Measurements from ENCODE around the gene ANTXR2. TPM values are rescaled to one million over a fixed set of nuclear protein-coding genes. Genes with fewer than 3 reads are reported as not detected.

The ANTXR2 gene
- total and polyA plus RNA-seq, 2 donors (not counting 3 experiments of a cell fraction or from before 2014, with no cell fraction given) = 6.6 to 64.6 TPM

DNA sequence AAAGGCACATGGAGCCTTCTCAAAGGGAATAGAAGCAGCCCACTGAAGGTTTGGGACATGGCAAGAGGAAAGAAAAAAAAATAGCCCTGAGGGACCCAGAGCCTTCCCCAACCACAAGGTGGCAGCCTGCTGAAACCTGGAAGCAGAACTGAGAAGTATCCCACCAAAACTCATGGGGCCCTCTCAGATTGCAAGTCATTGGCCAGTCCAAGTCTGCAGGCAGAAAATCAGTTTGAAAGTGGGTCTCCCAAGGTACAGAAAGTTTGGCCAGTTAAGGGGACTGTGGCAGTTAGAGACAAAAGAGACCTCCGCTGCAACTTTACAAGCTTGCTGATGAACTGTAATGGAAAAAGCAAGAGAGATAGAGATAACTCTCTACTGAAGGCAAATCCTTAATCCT is 155.8 kb downstream of the ANTXR2 start:
- Histone ChIP-seq H3K4me1 (ENCODE audit: control insufficient read depth, extremely low read depth, insufficient read depth, low read length) (no peaks in the 10 kb centered on the region), H3K36me3 (ENCODE audit: control insufficient read depth in 2 of 2, extremely low read depth in 1 of 2, insufficient read depth in 2 of 2, low read length in 2 of 2) (no peaks in the 10 kb centered on the region), H3K79me2 (ENCODE audit: control insufficient read depth, insufficient read depth, low read length) (no peaks in the 10 kb centered on the region), H2AFZ (ENCODE audit: low read depth, low read length) (no peak overlapping the region), H3K9me1 (replicated peaks; ENCODE audit: control insufficient read depth, extremely low read depth, insufficient read depth, low read length) (no peaks in the 10 kb centered on the region), H3K4me3 (replicated peaks in 1 of 3; ENCODE audit: insufficient read depth in 1 of 3, low read depth in 1 of 3, low read length in 3 of 3) (no peak overlapping the region), H3K27ac (ENCODE audit: insufficient read depth, low read depth, low read length) (no peak overlapping the region), H3K9ac (replicated peaks; ENCODE audit: extremely low read depth, insufficient read depth, low read length) (no peak overlapping the region), H3K4me2 (ENCODE audit: insufficient read depth, low read length) (no peak overlapping the region), H3K27me3 (ENCODE audit: control insufficient read depth in 2 of 2, insufficient read depth in 2 of 2, low read length in 2 of 2) (no peaks in the 10 kb centered on the region), H4K20me1 (replicated peaks; ENCODE audit: control insufficient read depth, extremely low read depth, insufficient read depth, low read length) (no peaks in the 10 kb centered on the region), H3K9me3 (replicated peaks; ENCODE audit: control insufficient read depth, insufficient read depth, low read length) (no peaks in the 10 kb centered on the region)
- dilution Hi-C loops (cut with MboI; ENCODE audit: extremely low pct_ligation_motif_present, low sequenced_read_pairs) = no loop called here
- DNase-seq (ENCODE audit: low read depth, low spot score) (peak; percentile 62), FAIRE-seq (no peak)
- CTCF ChIA-PET = interaction anchor here (0.7 to 1.8 kb wide), 19 partner anchors 9 to 303 kb away, joined by 3 to 12 read pairs (median 4); partner anchors contain the start of gene ANTXR2
- intact Hi-C loops (cut with micrococcal nuclease) = loop anchor here (1.0 to 5.0 kb wide), 6 partner anchors 155 to 965 kb away; no protein-coding TSS in a partner anchor
- no TSS peak for BruUV-seq (replicated peaks)
- TF ChIP-seq, protein P1, sequence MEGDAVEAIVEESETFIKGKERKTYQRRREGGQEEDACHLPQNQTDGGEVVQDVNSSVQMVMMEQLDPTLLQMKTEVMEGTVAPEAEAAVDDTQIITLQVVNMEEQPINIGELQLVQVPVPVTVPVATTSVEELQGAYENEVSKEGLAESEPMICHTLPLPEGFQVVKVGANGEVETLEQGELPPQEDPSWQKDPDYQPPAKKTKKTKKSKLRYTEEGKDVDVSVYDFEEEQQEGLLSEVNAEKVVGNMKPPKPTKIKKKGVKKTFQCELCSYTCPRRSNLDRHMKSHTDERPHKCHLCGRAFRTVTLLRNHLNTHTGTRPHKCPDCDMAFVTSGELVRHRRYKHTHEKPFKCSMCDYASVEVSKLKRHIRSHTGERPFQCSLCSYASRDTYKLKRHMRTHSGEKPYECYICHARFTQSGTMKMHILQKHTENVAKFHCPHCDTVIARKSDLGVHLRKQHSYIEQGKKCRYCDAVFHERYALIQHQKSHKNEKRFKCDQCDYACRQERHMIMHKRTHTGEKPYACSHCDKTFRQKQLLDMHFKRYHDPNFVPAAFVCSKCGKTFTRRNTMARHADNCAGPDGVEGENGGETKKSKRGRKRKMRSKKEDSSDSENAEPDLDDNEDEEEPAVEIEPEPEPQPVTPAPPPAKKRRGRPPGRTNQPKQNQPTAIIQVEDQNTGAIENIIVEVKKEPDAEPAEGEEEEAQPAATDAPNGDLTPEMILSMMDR (IDR thresholded peaks at IDR 0.05; ENCODE audit: extremely low read depth in 1 of 2, insufficient read depth in 1 of 2, low read depth in 1 of 2, low read length in 2 of 2) = peak; percentile 73 to 78
- no peak for TF ChIP-seq MYC (IDR thresholded peaks at IDR 0.05; ENCODE audit: low read depth, low read length)
- POLR2A ChIA-PET = no interaction called here

DNA sequence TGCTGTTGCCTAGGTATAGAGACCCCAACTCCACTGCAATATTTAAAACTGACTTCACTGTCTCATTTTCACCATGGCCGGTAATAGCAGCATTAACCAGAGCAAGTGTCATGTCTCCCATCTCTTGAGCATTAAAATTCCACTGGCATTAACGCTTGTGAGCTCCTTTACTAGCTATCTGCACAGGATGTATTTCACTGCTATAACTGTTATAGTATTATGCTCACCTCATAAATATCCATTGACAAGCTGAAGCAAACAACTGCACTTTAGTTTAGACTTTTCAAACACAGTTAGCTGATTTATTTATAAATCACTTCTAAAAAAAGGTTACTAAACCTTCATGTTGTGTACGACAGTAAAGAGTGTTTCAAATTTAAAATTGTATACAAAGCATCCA is 157.8 kb downstream of the ANTXR2 start:
- no TSS peak for BruUV-seq (replicated peaks)
- DNase-seq (ENCODE audit: low read depth, low spot score) (no peak), FAIRE-seq (no peak)
- no peak overlapping the region for H3K27ac ChIP-seq (ENCODE audit: insufficient read depth, low read depth, low read length)
- TF ChIP-seq, protein P1 (IDR thresholded peaks at IDR 0.05; ENCODE audit: extremely low read depth in 1 of 2, insufficient read depth in 1 of 2, low read depth in 1 of 2, low read length in 2 of 2) = no peak
- TF ChIP-seq JUN (IDR thresholded peaks at IDR 0.05; ENCODE audit: borderline replicate concordance, insufficient read depth, insufficient read length, low read depth) = no peak
- TF ChIP-seq GATA2 (IDR thresholded peaks at IDR 0.05; ENCODE audit: insufficient read depth, insufficient read length, low read depth, low read length) = no peak
- no peak for TF ChIP-seq POLR2A (IDR thresholded peaks at IDR 0.05; ENCODE audit: low read depth, low read length)
- no peak for TF ChIP-seq MYC (IDR thresholded peaks at IDR 0.05; ENCODE audit: low read depth, low read length)
- TF ChIP-seq MAX (IDR thresholded peaks at IDR 0.05; ENCODE audit: insufficient read depth, insufficient read length) = no peak
- no peak for TF ChIP-seq FOS (IDR thresholded peaks at IDR 0.05; ENCODE audit: borderline replicate concordance, insufficient read depth, low read length)
- TF ChIP-seq POLR2AphosphoS5 (IDR thresholded peaks at IDR 0.05; ENCODE audit: insufficient read depth, low read depth, low read length) = no peak
- no peak for TF ChIP-seq EZH2 (IDR thresholded peaks at IDR 0.05; ENCODE audit: borderline replicate concordance, low read depth, low read length, severe bottlenecking)
- H3K9me3 ChIP-seq (replicated peaks; ENCODE audit: control insufficient read depth, insufficient read depth, low read length) = no peaks in the 10 kb centered on the region
- dilution Hi-C loops (cut with MboI; ENCODE audit: extremely low pct_ligation_motif_present, low sequenced_read_pairs) (no loop called here), intact Hi-C loops (cut with micrococcal nuclease) (loop anchor here (5.0 kb wide), 3 partner anchors 212 to 963 kb away; no protein-coding TSS in a partner anchor)
- H3K27me3 ChIP-seq (ENCODE audit: control insufficient read depth in 2 of 2, insufficient read depth in 2 of 2, low read length in 2 of 2) = no peaks in the 10 kb centered on the region
- no peaks in the 10 kb centered on the region for H3K36me3 ChIP-seq (ENCODE audit: control insufficient read depth in 2 of 2, extremely low read depth in 1 of 2, insufficient read depth in 2 of 2, low read length in 2 of 2)
- no peak overlapping the region for H2AFZ ChIP-seq (ENCODE audit: low read depth, low read length)
- H3K79me2 ChIP-seq (ENCODE audit: control insufficient read depth, insufficient read depth, low read length) = no peaks in the 10 kb centered on the region
- H3K9ac ChIP-seq (replicated peaks; ENCODE audit: extremely low read depth, insufficient read depth, low read length) = no peak overlapping the region
- no peaks in the 10 kb centered on the region for H3K9me1 ChIP-seq (replicated peaks; ENCODE audit: control insufficient read depth, extremely low read depth, insufficient read depth, low read length)
- H3K4me3 ChIP-seq (replicated peaks in 1 of 3; ENCODE audit: insufficient read depth in 1 of 3, low read depth in 1 of 3, low read length in 3 of 3) = no peak overlapping the region
- no peak overlapping the region for H3K4me2 ChIP-seq (ENCODE audit: insufficient read depth, low read length)
- CTCF ChIA-PET = no interaction called here
- no peaks in the 10 kb centered on the region for H3K4me1 ChIP-seq (ENCODE audit: control insufficient read depth, extremely low read depth, insufficient read depth, low read length)
- POLR2A ChIA-PET = no interaction called here
- no peaks in the 10 kb centered on the region for H4K20me1 ChIP-seq (replicated peaks; ENCODE audit: control insufficient read depth, extremely low read depth, insufficient read depth, low read length)

Measured in endothelial cell of umbilical vein (primary cell).